HUES6 (cell line): ENCODE measurements around the gene MX2.
"Not testable (repeated sequence)": the region's sequence is repeated elsewhere in the genome, so short reads cannot be mapped to it uniquely, and the experiment has no call there.

Experiments
- H3K27ac ChIP-seq: 2 replicates; pipeline ENCODE4 v1.7.0; 2013; ENCODE audit warnings: low read depth, mild to moderate bottlenecking, low read length, inconsistent platforms
- H3K27me3 ChIP-seq: 2 replicates; pipeline ENCODE4 v1.6.1; 2013; ENCODE audit warnings: low read length; ENCODE audit not compliant: control insufficient read depth, insufficient read depth
- H3K36me3 ChIP-seq: 2 replicates; pipeline ENCODE4 v1.6.1; 2013; ENCODE audit warnings: low read length; ENCODE audit not compliant: control insufficient read depth, insufficient read depth
- H3K4me1 ChIP-seq: 2 replicates; pipeline ENCODE4 v1.6.1; 2013; ENCODE audit warnings: low read length; ENCODE audit not compliant: control insufficient read depth, insufficient read depth
- H3K4me3 ChIP-seq: 2 replicates; pipeline ENCODE4 v1.5.1; 2013; ENCODE audit warnings: low read depth, low read length
- H3K9ac ChIP-seq: one replicate; pipeline ENCODE4 v1.6.1; 2013; ENCODE audit warnings: mild to moderate bottlenecking, low read length
- H3K9me3 ChIP-seq: 2 replicates; pipeline ENCODE4 v1.6.1; 2013; ENCODE audit warnings: low read depth, low read length; ENCODE audit not compliant: control insufficient read depth, insufficient read depth

MX2 gene

GRCh38 chr21:41359286-41359685, 2.5 kb upstream of the MX2 start:
- Histone ChIP-seq H3K4me1 (peaks cover 12% of the 10 kb centered on the region), H3K4me3 (no peak overlapping the region), H3K9ac (no peak overlapping the region), H3K27ac (no peak overlapping the region), H3K27me3 (no peaks in the 10 kb centered on the region), H3K9me3 (no peaks in the 10 kb centered on the region), H3K36me3 (no peaks in the 10 kb centered on the region)

- H3K9ac ChIP-seq, H3K27me3 ChIP-seq, H3K36me3 ChIP-seq, H3K27ac ChIP-seq, H3K4me3 ChIP-seq, H3K9me3 ChIP-seq: not testable (repeated sequence)
- peaks cover 12% of the 10 kb centered on the region for H3K4me1 ChIP-seq
These were observed 2.1 kb upstream of the MX2 start for GRCh38 chr21:41359754-41360071.

DNA sequence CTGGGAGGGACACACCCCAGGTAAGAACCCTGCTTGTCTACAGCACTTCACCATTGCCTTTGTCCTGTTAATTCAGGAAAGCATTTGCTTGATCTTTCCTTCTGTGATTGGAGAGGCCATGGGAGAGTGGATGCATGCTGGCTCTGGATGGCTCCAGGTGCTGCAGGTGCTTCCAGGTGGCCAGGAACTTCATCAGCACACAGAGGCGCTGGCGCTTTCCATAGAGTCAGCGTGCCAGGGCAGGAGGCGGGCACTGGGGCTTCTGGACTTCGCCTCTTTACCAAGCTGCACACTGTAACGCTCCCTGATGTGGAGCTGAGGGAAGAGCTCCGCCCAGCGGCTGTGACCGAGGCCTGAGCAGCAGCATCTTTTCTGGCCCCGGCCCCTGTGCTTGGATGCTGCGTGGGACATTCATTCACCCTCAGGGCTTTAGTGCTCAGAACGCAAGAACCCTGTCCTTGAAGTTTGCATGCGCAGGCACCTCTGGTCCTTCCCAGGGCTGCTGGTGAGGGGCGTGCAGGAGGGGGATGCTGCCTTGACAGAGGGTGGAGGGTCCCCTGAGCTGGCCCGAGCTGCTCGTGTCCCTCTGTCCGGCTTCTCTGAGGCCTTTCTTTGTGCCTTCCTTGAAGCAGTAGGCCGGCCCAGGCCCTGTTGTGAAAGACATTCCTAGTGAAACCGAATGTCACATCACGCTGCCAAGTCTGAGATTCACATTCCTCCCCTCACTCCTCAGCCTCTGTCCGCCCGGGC, 1.6 kb upstream of the MX2 start:
- Histone ChIP-seq H3K9ac (no peak overlapping the region), H3K27me3 (no peaks in the 10 kb centered on the region), H3K4me3 (no peak overlapping the region), H3K27ac (no peak overlapping the region), H3K9me3 (no peaks in the 10 kb centered on the region), H3K4me1 (peaks cover 12% of the 10 kb centered on the region), H3K36me3 (no peaks in the 10 kb centered on the region)

GRCh38 chr21:41361053-41361785, 608 bp upstream of the MX2 start:
- H3K9ac ChIP-seq, result no peak overlapping the region
- H3K27ac ChIP-seq, result no peak overlapping the region
- no peak overlapping the region for H3K4me3 ChIP-seq
- no peaks in the 10 kb centered on the region for H3K27me3 ChIP-seq
- H3K36me3 ChIP-seq, result no peaks in the 10 kb centered on the region
- H3K4me1 ChIP-seq, result peaks cover 12% of the 10 kb centered on the region
- H3K9me3 ChIP-seq, result no peaks in the 10 kb centered on the region

- Histone ChIP-seq H3K9ac (no peak overlapping the region), H3K27me3 (peaks cover 3% of the 10 kb centered on the region; the same call in 1 of the 2 replicates), H3K27ac (no peak overlapping the region), H3K36me3 (no peaks in the 10 kb centered on the region), H3K4me3 (no peak overlapping the region), H3K9me3 (no peaks in the 10 kb centered on the region), H3K4me1 (peaks cover 12% of the 10 kb centered on the region)
These were observed 960 bp downstream of the MX2 start for GRCh38 chr21:41362605-41363369.

DNA sequence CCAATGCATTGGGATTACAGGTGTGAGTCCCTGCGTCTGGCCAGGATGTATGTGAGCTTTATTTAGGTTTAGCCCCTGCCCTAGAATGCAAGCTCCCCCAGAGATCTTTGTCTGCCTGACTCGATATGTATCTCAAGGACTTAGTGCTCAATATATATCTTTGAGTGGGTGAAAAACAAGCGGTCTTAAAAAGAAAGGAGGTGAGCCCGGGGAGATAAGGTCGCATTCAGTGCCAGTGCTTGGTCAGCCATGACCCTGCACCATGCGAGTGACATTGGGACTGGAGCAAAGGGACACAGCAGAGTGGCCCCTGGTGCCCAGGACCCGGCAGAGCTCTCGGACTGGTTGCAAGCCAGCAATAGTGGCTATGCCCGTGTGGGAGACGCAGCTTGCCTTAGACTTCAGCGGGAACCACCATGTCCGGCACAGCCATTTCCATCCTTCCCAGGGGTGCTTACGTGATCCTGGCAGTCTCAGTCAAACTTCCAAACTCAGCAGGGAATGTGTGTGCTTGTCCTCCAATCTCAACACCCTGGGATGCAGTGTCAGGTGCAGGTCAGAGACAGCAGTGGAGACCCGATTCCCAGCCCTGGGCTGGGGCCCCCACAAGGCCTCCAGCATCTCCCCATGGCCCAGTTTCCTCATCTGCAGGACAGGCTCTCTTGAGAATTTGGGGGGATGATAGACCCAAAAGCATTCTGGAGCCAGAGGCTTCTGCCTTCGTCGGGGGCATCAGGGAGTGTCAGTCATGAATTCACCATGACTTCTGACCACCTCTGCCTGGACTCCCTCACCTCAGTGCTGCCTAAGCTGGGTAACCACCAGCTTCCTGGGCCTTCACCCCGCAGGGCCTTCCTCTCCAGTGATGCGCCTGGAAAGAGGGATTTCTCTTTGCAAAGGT, 1.8 kb downstream of the MX2 start:
- H3K9me3 ChIP-seq, result no peaks in the 10 kb centered on the region
- peaks cover 9% of the 10 kb centered on the region; the same call in 1 of the 2 replicates for H3K27me3 ChIP-seq
- no peak overlapping the region for H3K4me3 ChIP-seq
- no peak overlapping the region for H3K9ac ChIP-seq
- H3K27ac ChIP-seq, result no peak overlapping the region
- H3K36me3 ChIP-seq, result no peaks in the 10 kb centered on the region
- H3K4me1 ChIP-seq, result peaks cover 12% of the 10 kb centered on the region

DNA sequence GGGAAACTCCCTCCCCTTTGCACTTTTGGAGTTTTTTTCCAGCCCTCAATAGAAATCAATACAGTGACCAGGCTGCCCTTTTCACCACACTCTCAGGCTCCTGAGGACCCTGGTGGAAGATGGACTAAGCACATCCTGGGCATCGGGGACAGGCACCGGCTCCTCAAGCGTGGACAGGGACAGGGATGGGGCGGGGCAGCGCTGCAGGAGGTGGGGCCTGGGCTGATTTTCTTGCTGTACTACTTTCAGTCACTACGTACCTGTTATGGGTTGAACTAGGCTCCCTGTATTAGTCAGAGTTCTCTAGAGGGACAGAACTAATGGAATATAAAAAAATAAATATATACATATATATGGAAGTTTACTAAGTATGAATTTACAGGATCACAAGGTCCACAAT, 2.5 kb downstream of the MX2 start:
- H3K9ac ChIP-seq, result no peak overlapping the region
- H3K4me3 ChIP-seq, result no peak overlapping the region
- no peaks in the 10 kb centered on the region for H3K9me3 ChIP-seq
- no peak overlapping the region for H3K27ac ChIP-seq
- peaks cover 18% of the 10 kb centered on the region for H3K4me1 ChIP-seq
- H3K27me3 ChIP-seq, result peaks cover 13% of the 10 kb centered on the region; the same call in 1 of the 2 replicates
- H3K36me3 ChIP-seq, result no peaks in the 10 kb centered on the region

- Histone ChIP-seq H3K36me3 (no peaks in the 10 kb centered on the region), H3K4me1 (peaks cover 13% of the 10 kb centered on the region; the same call in 1 of the 2 replicates), H3K27ac (no peak overlapping the region), H3K4me3 (no peak overlapping the region), H3K9ac (no peak overlapping the region), H3K27me3 (peaks cover 13% of the 10 kb centered on the region; the same call in 1 of the 2 replicates), H3K9me3 (no peaks in the 10 kb centered on the region)
These were observed 3.7 kb downstream of the MX2 start for GRCh38 chr21:41365377-41366107.

GRCh38 chr21:41366522-41367151, 4.8 kb downstream of the MX2 start:
- no peak overlapping the region for H3K9ac ChIP-seq
- H3K9me3 ChIP-seq, result no peaks in the 10 kb centered on the region
- H3K27me3 ChIP-seq, result peaks cover 13% of the 10 kb centered on the region; the same call in 1 of the 2 replicates
- H3K4me3 ChIP-seq, result no peak overlapping the region
- peaks cover 12% of the 10 kb centered on the region; the same call in 1 of the 2 replicates for H3K4me1 ChIP-seq
- no peak overlapping the region for H3K27ac ChIP-seq
- H3K36me3 ChIP-seq, result no peaks in the 10 kb centered on the region
